NCI-H526 (cell line): ENCODE measurements around the gene CPXM2.

Experiments
- DNase-seq, 2 experiments: peaks; one replicate each; lab custom pipeline; 2025; lab: John Stamatoyannopoulos, UW

CPXM2 gene

DNA sequence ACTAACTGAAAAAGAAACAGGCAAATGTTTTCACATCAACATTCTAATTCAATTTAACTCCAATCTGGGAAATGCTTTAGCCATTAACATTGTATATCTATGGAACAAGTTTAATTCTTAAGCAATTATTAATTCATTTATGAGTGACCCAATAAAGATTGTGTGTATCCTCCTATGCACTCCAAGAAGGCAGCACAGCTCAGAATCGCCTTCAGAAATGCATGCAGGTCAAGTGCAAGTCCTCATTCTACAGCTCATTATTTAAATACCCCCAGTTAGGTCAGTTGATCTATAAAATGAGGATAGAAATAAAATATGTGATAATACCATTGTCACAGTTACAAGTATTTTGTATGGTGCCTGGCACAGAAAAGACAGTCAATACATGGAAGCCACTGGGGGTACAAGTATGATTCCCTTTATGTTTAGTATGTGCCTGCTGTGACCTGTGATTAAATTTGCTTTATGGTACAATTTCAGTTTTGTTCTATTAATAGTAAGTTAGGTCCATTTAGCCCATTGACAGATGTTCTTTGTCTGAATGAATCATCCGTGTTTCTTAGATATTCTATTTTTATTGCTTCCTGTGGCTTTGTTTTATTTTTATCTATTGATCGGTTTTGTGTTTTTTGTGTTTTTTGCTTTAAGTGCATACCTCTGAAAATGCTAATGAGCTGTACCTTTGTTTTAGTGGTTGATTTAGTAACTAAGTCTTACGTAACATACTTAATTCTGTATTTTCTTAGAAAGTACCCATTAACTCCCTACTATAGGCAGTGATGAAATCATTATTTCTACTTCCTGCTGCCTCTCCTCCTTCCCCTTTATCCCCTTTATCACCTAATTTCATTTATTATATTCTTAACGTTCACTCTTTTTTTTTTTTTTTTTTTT is 42.8 kb downstream of the CPXM2 start:
- no peak for DNase-seq

GRCh38 chr10:123847686-123848432 is 43.7 kb downstream of the CPXM2 start:
- DNase-seq: no peak

DNA sequence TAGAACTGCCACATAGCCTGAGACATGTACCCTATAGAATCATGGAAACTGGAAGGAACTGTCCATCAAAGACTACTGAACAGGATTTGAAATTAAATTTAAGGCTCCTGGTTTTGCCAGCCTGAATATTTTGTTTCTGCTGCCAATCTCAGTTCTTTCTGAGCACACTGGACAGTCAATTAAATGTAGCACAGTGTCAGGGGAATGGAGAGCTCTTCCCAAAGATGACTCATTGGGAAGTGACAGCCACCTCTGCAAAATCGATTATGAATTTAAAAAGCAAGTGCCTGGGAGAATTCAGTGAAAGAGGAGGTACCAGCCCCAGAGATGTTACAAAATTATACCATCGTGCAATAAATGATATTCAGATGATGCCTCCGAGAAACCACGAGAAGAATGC is 47.8 kb downstream of the CPXM2 start:
- DNase-seq: no peak

GRCh38 chr10:123842692-123843385 is 48.8 kb downstream of the CPXM2 start:
- DNase-seq: no peak

DNA sequence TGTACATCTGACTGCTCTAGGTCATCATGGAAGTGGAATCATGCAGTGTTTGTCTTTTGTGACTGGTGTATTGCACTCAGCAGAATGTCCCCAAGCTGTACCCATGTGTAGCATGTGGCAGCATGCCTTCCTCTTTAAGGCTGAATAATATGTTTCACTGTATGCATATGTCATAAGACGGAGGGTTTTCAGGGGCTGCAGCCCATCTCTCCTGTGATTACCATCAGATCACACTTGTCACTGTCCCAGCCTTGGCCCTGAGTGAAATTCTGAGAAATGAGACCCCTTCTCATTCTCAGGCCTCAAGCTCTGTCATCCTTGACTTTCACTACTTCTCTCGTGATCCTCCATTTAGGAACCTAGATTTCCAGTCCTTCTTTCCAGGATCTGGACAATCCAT is 50.0 kb downstream of the CPXM2 start:
- no peak for DNase-seq

DNA sequence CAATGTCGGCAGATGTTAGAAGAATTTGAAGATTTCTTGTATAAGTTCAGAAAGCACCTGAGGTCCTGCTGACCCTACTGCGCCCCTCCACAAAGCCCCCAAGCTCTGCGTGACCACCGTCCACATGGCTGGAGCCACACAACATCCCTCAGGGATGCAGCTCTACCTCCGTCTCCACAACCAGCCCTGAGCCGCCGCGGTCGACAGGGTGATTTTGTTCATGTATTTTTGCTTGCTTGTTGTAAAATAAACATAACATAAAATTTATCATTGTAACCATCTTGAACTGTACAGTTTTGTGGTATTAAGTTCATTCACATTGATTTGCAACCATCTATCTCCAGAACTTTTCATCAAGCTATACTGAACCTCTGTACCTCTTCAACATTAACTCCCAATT is 50.5 kb downstream of the CPXM2 start:
- no peak for DNase-seq

GRCh38 chr10:123840714-123841113 is 50.9 kb downstream of the CPXM2 start:
- no peak for DNase-seq

DNA sequence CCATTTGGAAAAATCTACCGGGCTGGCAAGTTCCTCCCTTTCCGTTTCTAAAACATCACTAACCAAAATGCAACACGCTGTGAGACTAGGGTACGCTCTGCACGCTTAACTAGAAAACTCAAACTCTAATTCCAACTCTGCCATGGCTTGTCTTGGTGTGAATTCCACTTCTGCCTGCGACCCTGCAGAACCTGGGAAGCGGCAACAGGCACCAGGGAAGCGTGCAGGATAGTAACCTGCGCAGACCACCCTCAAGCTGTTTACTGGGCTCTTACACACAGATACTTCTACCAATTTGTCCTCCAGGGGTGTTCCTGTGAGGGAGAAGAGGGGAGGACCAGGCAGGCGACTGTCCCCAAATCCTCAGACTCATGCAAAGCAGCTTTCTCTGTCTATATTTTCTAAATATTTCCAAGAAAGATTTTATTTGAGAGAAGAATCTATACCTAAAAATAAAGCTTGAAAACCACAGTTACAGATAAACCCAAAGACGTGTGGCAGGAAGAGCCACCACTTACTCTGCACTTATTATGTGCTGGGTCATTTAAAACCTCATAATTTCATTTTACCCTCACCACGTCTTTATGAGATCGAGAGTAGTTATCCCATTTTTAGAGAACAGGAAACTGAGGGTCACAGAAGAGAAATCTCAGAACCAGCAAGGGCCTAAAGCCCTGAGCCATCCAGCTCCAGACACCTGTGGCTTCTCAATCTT is 52.9 kb downstream of the CPXM2 start:
- DNase-seq: no peak

GRCh38 chr10:123837756-123838155 is 53.9 kb downstream of the CPXM2 start:
- DNase-seq: no peak

- no peak for DNase-seq
These were observed 55.0 kb downstream of the CPXM2 start for GRCh38 chr10:123836418-123837145.

- DNase-seq: peak in 1 of 2 experiments; percentile 15
These were observed 56.0 kb downstream of the CPXM2 start for GRCh38 chr10:123835575-123835974.

GRCh38 chr10:123833170-123833850 is 58.3 kb downstream of the CPXM2 start:
- DNase-seq: no peak

- DNase-seq: no peak
These were observed 60.3 kb downstream of the CPXM2 start for GRCh38 chr10:123831259-123831658.

GRCh38 chr10:123821136-123821535 is 70.5 kb downstream of the CPXM2 start:
- DNase-seq: no peak

GRCh38 chr10:123809632-123810031 is 82.0 kb downstream of the CPXM2 start:
- no peak for DNase-seq

DNA sequence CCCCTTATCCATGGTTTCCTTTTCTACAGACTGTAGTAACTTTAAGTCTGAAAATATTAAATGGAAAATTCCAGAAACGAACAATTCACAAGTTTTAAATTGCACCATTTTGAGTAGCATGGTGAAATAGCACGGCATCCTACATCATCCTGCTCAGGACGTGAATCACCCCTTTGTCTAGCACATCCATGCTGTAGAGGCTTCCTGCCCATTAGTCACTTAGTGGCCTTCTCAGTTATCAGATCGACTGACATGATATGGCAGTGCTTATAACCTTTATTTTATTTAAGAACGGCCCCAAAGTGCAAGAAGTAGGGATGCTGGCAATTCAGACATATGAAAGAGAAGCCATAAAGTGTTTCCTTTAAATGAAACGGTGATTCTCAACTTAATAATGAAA is 82.7 kb downstream of the CPXM2 start:
- no peak for DNase-seq

- DNase-seq: no peak
These were observed 83.3 kb downstream of the CPXM2 start for GRCh38 chr10:123808286-123808685.

GRCh38 chr10:123807444-123808035 is 84.1 kb downstream of the CPXM2 start:
- no peak for DNase-seq

DNA sequence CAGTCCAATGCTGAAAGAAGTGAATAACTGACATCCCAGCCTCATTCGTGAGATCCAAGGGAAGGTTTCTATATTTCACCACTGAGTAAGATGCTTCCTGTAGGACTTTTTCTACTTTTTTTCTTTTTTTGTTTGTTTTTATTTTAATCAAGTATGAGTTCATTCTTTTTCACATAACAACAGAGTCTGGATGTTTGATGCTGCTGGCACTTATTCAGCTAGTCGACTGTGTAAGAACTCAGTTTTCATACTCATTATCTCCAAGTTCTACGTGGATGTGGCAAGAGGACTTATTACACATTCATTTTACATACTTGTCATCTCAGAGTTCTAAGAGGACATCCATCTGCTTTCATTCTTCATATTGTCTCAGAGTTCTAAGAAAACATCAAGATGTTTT is 86.9 kb downstream of the CPXM2 start:
- DNase-seq: no peak

GRCh38 chr10:123800821-123801220 is 90.8 kb downstream of the CPXM2 start:
- no peak for DNase-seq
